Peyer's patch (tissue), 4 donors: ENCODE measurements around the gene XPNPEP1.

Source experiments
- POLR2A ChIP-seq, 2 donors: fragments of 450-650 bp; IDR thresholded peaks; one replicate each; pipeline ENCODE4 v1.5.1; 2017; ENCODE audit warnings: antibody characterized with exemption in 2 of 2, mild to moderate bottlenecking in 2 of 2, moderate library complexity in 2 of 2
- TF ChIP-seq, protein P1 (sequence below), 6 experiments: fragments of 450-650 bp in 4 of 6; fragments of 200-600 bp in 2 of 6; sonication (generic) in 1 of 6; IDR thresholded peaks; one replicate each; pipeline ENCODE4 v1.5.1; 2017 to 2019; ENCODE audit warnings: antibody characterized with exemption in 6 of 6, mild to moderate bottlenecking in 3 of 6, moderate library complexity in 1 of 6

- TF ChIP-seq, protein P1, sequence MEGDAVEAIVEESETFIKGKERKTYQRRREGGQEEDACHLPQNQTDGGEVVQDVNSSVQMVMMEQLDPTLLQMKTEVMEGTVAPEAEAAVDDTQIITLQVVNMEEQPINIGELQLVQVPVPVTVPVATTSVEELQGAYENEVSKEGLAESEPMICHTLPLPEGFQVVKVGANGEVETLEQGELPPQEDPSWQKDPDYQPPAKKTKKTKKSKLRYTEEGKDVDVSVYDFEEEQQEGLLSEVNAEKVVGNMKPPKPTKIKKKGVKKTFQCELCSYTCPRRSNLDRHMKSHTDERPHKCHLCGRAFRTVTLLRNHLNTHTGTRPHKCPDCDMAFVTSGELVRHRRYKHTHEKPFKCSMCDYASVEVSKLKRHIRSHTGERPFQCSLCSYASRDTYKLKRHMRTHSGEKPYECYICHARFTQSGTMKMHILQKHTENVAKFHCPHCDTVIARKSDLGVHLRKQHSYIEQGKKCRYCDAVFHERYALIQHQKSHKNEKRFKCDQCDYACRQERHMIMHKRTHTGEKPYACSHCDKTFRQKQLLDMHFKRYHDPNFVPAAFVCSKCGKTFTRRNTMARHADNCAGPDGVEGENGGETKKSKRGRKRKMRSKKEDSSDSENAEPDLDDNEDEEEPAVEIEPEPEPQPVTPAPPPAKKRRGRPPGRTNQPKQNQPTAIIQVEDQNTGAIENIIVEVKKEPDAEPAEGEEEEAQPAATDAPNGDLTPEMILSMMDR (IDR thresholded peaks at IDR 0.05), result no peak
- no peak for TF ChIP-seq POLR2A (IDR thresholded peaks at IDR 0.05)
Measured at GRCh38 chr10:109819807-109820206, 103.5 kb downstream of the XPNPEP1 start.
